ENCODE measurements around the gene MAN1A2.

Gene MAN1A2

GRCh38 chr1:117576236-117576635 lies 209.0 kb downstream of the MAN1A2 start:
- H3K4me2 ChIP-seq (ENCODE audit: low read length) = no peak overlapping the region
- H3K4me3 ChIP-seq (ENCODE audit: low read length) = no peak overlapping the region
- H3F3A ChIP-seq (ENCODE audit: control insufficient read depth, insufficient read depth) = no peaks in the 10 kb centered on the region
- no peaks in the 10 kb centered on the region for H3K9me3 ChIP-seq (ENCODE audit: control insufficient read depth, insufficient read depth, low read length)
- H3K36me3 ChIP-seq (ENCODE audit: control insufficient read depth, low read length) = no peaks in the 10 kb centered on the region
- H4K20me1 ChIP-seq (ENCODE audit: control insufficient read depth, insufficient read depth, low read depth, low read length) = no peaks in the 10 kb centered on the region
- no peak overlapping the region for H3K27ac ChIP-seq (ENCODE audit: low read depth, low read length)
- H3K79me2 ChIP-seq (ENCODE audit: control insufficient read depth, low read length) = no peaks in the 10 kb centered on the region
- no peak for TF ChIP-seq CTCF (IDR thresholded peaks at IDR 0.05; ENCODE audit: low read depth, low read length, poor library complexity, severe bottlenecking)
- no peak for TF ChIP-seq EZH2phosphoT487 (IDR thresholded peaks at IDR 0.05; ENCODE audit: borderline replicate concordance, low read length)
- no peaks in the 10 kb centered on the region for H3K9me2 ChIP-seq (replicated peaks; ENCODE audit: control insufficient read depth, low read length)
- H3K4me1 ChIP-seq (ENCODE audit: control insufficient read depth, low read length) = no peaks in the 10 kb centered on the region
- no peaks in the 10 kb centered on the region for H3K27me3 ChIP-seq (ENCODE audit: control insufficient read depth, low read length)

DNA sequence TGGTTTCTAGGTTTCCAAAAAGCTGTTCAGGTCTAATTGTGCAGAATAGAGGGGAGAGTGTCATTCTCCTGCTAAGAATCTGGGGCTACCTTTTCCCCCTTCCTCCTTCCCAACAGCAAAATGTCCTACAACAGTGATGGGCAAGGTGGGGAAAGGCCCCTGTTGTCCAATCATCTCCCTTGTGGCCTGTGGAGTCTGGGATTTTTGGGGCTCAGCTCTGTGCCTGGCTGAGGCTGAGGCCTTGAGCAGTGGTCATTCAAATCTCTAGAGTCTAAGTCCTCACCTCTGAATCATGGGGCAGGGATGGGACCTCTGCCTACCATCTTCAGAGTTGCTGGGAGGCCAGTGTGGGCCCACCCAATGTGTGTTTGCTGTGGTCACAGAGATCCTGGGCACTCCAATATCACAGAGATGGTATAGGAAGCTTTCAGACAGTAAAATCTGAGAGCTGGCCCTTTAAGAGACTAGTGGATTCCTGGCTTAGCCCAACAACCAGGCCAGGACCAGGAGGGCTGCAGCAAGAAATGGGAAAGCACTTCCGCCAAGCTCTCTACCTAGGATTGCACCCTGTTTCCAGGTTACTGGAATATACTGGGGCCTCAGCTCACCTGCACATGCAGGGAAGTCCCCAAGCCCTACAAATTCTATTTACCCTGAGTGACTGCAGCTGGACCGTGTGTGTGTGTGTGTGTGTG lies 210.1 kb downstream of the MAN1A2 start:
- TF ChIP-seq CTCF (IDR thresholded peaks at IDR 0.05; ENCODE audit: low read depth, low read length, poor library complexity, severe bottlenecking) (no peak), EZH2phosphoT487 (IDR thresholded peaks at IDR 0.05; ENCODE audit: borderline replicate concordance, low read length) (no peak)
- no peaks in the 10 kb centered on the region for H3K9me3 ChIP-seq (ENCODE audit: control insufficient read depth, insufficient read depth, low read length)

DNA sequence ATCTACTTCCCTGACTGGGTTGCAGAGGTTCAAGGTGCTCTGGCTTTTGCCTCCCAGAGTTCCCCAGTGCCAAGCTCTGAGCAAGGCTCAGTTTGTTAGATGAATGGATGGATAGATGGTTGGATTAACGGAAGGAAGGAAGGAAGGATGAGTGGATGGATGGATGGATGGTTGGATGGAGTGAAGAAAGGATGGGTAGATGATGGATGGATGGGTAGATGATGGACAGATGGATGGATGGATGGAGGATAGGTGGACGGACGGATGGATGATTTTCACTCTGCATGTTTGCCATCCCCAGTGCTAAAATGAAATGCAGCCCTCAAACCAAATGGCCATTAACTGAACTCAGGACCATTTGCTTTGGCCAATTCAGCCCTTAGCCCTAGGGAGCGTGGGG lies 211.2 kb downstream of the MAN1A2 start:
- H3F3A ChIP-seq (ENCODE audit: control insufficient read depth, insufficient read depth) = no peaks in the 10 kb centered on the region
- no peaks in the 10 kb centered on the region for H3K4me1 ChIP-seq (ENCODE audit: control insufficient read depth, low read length)

More for the DNA sequence above, 210.1 kb downstream of the MAN1A2 start:
- H3K79me2 ChIP-seq (ENCODE audit: control insufficient read depth, low read length) = no peaks in the 10 kb centered on the region
- no peak overlapping the region for H3K4me3 ChIP-seq (ENCODE audit: low read length)
- H3K27ac ChIP-seq (ENCODE audit: low read depth, low read length) = no peak overlapping the region
- no peaks in the 10 kb centered on the region for H3K36me3 ChIP-seq (ENCODE audit: control insufficient read depth, low read length)
- H3K27me3 ChIP-seq (ENCODE audit: control insufficient read depth, low read length) = no peaks in the 10 kb centered on the region
- H4K20me1 ChIP-seq (ENCODE audit: control insufficient read depth, insufficient read depth, low read depth, low read length) = no peaks in the 10 kb centered on the region
- H3K4me1 ChIP-seq (ENCODE audit: control insufficient read depth, low read length) = no peaks in the 10 kb centered on the region
- no peak overlapping the region for H3K4me2 ChIP-seq (ENCODE audit: low read length)
- no peaks in the 10 kb centered on the region for H3F3A ChIP-seq (ENCODE audit: control insufficient read depth, insufficient read depth)
- no peaks in the 10 kb centered on the region for H3K9me2 ChIP-seq (replicated peaks; ENCODE audit: control insufficient read depth, low read length)

More for the DNA sequence above, 211.2 kb downstream of the MAN1A2 start:
- Histone ChIP-seq H3K79me2 (ENCODE audit: control insufficient read depth, low read length) (no peaks in the 10 kb centered on the region), H3K9me2 (replicated peaks; ENCODE audit: control insufficient read depth, low read length) (no peaks in the 10 kb centered on the region), H3K27me3 (ENCODE audit: control insufficient read depth, low read length) (no peaks in the 10 kb centered on the region), H4K20me1 (ENCODE audit: control insufficient read depth, insufficient read depth, low read depth, low read length) (no peaks in the 10 kb centered on the region), H3K4me2 (ENCODE audit: low read length) (no peak overlapping the region), H3K36me3 (ENCODE audit: control insufficient read depth, low read length) (no peaks in the 10 kb centered on the region), H3K27ac (ENCODE audit: low read depth, low read length) (no peak overlapping the region), H3K4me3 (ENCODE audit: low read length) (no peak overlapping the region), H3K9me3 (ENCODE audit: control insufficient read depth, insufficient read depth, low read length) (no peaks in the 10 kb centered on the region)
- TF ChIP-seq CTCF (IDR thresholded peaks at IDR 0.05; ENCODE audit: low read depth, low read length, poor library complexity, severe bottlenecking) (no peak), EZH2phosphoT487 (IDR thresholded peaks at IDR 0.05; ENCODE audit: borderline replicate concordance, low read length) (no peak)
